Measurements from ENCODE around the gene FDPS. TPM values are rescaled to one million over a fixed set of nuclear protein-coding genes. Genes with fewer than 3 reads are reported as not detected.

FDPS gene
- total and polyA plus RNA-seq, 2 donors (not counting 1 experiment from before 2014, with no cell fraction given): 88.3 to 128 TPM

- H3K4me3 Mint-ChIP-seq: no peak overlapping the region
- Histone ChIP-seq H3K4me1 (ENCODE audit: control insufficient read depth in 2 of 2, insufficient read depth in 2 of 2, low read length in 2 of 2) (peaks cover 7 to 10% of the 10 kb centered on the region in 2 donors), H3K4me2 (replicated peaks; ENCODE audit: low read depth, low read length, poor library complexity, severe bottlenecking) (no peak overlapping the region), H3K36me3 (replicated peaks in 1 of 2; ENCODE audit: control extremely low read depth in 1 of 2, control insufficient read depth in 1 of 2, extremely low read depth in 1 of 2, insufficient read depth in 2 of 2, low read length in 1 of 2) (no peaks in the 10 kb centered on the region), H4K20me1 (ENCODE audit: control insufficient read depth, insufficient read depth, low read length, poor library complexity, severe bottlenecking) (no peaks in the 10 kb centered on the region), H3K9ac (ENCODE audit: low read length) (no peak overlapping the region), H3K79me2 (ENCODE audit: control insufficient read depth, insufficient read depth, low read length) (no peaks in the 10 kb centered on the region), H3K9me3 (ENCODE audit: control extremely low read depth in 1 of 3, control insufficient read depth in 2 of 3, insufficient read depth in 1 of 3, low read length in 2 of 3) (peaks cover 0 to 2% (median 0%) of the 10 kb centered on the region in 3 donors), H2AFZ (ENCODE audit: insufficient read depth, low read depth, low read length, poor library complexity, severe bottlenecking) (no peak overlapping the region), H3K27ac (ENCODE audit: low read length in 2 of 2) (no peak overlapping the region), H3K4me3 (ENCODE audit: control extremely low read depth in 1 of 5, extremely low read depth in 1 of 5, insufficient read depth in 1 of 5, low read depth in 2 of 5, low read length in 4 of 5) (no peak overlapping the region), H3K27me3 (replicated peaks in 1 of 4; ENCODE audit: control extremely low read depth in 1 of 4, control insufficient read depth in 3 of 4, insufficient read depth in 4 of 4, low read length in 3 of 4) (peaks cover 0 to 26% (median 15%) of the 10 kb centered on the region in 4 experiments)
- TF ChIP-seq EZH2 (IDR thresholded peaks at IDR 0.05; ENCODE audit: borderline replicate concordance, insufficient read depth, low read depth, low read length, poor library complexity, severe bottlenecking): no peak
- no peak for TF ChIP-seq CTCF (IDR thresholded peaks at IDR 0.05)
- ChIA-PET CTCF (interaction anchor here (1.6 kb wide), 1 partner anchor 46 kb away, joined by 5 read pairs; no protein-coding TSS in a partner anchor), POLR2A (no interaction called here)
- no peaks in the 10 kb centered on the region for H3K9me3 Mint-ChIP-seq (ENCODE audit: insufficient read depth)
- no peak overlapping the region for H3K27ac Mint-ChIP-seq
- peaks cover 10% of the 10 kb centered on the region for H3K4me1 Mint-ChIP-seq
- DNase-seq: no peak
- intact Hi-C loops (cut with micrococcal nuclease): no loop called here
- 95% methylated on average over 3 of the region's 3 CpGs for WGBS (ENCODE audit: insufficient coverage)
- ATAC-seq (ENCODE audit: low read depth): no peak
- peaks cover 34% of the 10 kb centered on the region for H3K27me3 Mint-ChIP-seq
Measured at GRCh38 chr1:155296661-155297060, 12.0 kb upstream of the FDPS start.

- Histone ChIP-seq H3K9me3 (ENCODE audit: control extremely low read depth in 1 of 3, control insufficient read depth in 2 of 3, insufficient read depth in 1 of 3, low read length in 2 of 3) (peaks cover 0 to 2% (median 0%) of the 10 kb centered on the region in 3 donors), H3K4me1 (ENCODE audit: control insufficient read depth in 2 of 2, insufficient read depth in 2 of 2, low read length in 2 of 2) (peaks cover 7 to 10% of the 10 kb centered on the region in 2 donors), H3K27me3 (replicated peaks in 1 of 4; ENCODE audit: control extremely low read depth in 1 of 4, control insufficient read depth in 3 of 4, insufficient read depth in 4 of 4, low read length in 3 of 4) (peaks cover 0 to 26% (median 15%) of the 10 kb centered on the region in 4 experiments), H3K79me2 (ENCODE audit: control insufficient read depth, insufficient read depth, low read length) (no peaks in the 10 kb centered on the region), H2AFZ (ENCODE audit: insufficient read depth, low read depth, low read length, poor library complexity, severe bottlenecking) (no peak overlapping the region), H3K27ac (ENCODE audit: low read length in 2 of 2) (no peak overlapping the region), H3K4me3 (ENCODE audit: control extremely low read depth in 1 of 5, extremely low read depth in 1 of 5, insufficient read depth in 1 of 5, low read depth in 2 of 5, low read length in 4 of 5) (no peak overlapping the region), H4K20me1 (ENCODE audit: control insufficient read depth, insufficient read depth, low read length, poor library complexity, severe bottlenecking) (no peaks in the 10 kb centered on the region), H3K9ac (ENCODE audit: low read length) (no peak overlapping the region), H3K4me2 (replicated peaks; ENCODE audit: low read depth, low read length, poor library complexity, severe bottlenecking) (no peak overlapping the region), H3K36me3 (replicated peaks in 1 of 2; ENCODE audit: control extremely low read depth in 1 of 2, control insufficient read depth in 1 of 2, extremely low read depth in 1 of 2, insufficient read depth in 2 of 2, low read length in 1 of 2) (no peaks in the 10 kb centered on the region)
- intact Hi-C loops (cut with micrococcal nuclease): no loop called here
- Mint-ChIP-seq H3K27ac (no peak overlapping the region), H3K9me3 (ENCODE audit: insufficient read depth) (no peaks in the 10 kb centered on the region), H3K4me3 (no peak overlapping the region), H3K27me3 (peaks cover 33% of the 10 kb centered on the region), H3K4me1 (peaks cover 10% of the 10 kb centered on the region)
- ChIA-PET POLR2A (no interaction called here), CTCF (interaction anchor here (1.6 kb wide), 1 partner anchor 47 kb away, joined by 5 read pairs; no protein-coding TSS in a partner anchor)
- DNase-seq (no peak), ATAC-seq (ENCODE audit: low read depth) (no peak)
- WGBS (ENCODE audit: insufficient coverage): 72% methylated on average over 6 of the region's 7 CpGs
- TF ChIP-seq CTCF (IDR thresholded peaks at IDR 0.05) (no peak), EZH2 (IDR thresholded peaks at IDR 0.05; ENCODE audit: borderline replicate concordance, insufficient read depth, low read depth, low read length, poor library complexity, severe bottlenecking) (no peak)
Measured at GRCh38 chr1:155297384-155297783, 11.3 kb upstream of the FDPS start.
